Suprapubic skin (tissue), 4 donors: ENCODE results near the gene GNS. TPM values are rescaled to one million over a fixed set of nuclear protein-coding genes. Genes with fewer than 3 reads are reported as not detected.

Experiments
- DNase-seq, 2 donors: peaks; one replicate each; pipeline ENCODE4 v3.0.0-alpha.2; 2019; ENCODE audit warnings: low spot score in 2 of 2
- H3K27ac ChIP-seq: fragments of 200-600 bp; sonication (generic); one replicate; pipeline ENCODE4 v1.5.1; 2019
- H3K27me3 ChIP-seq: fragments of 200-600 bp; sonication (generic); one replicate; pipeline ENCODE4 v1.5.1; 2019
- H3K36me3 ChIP-seq: fragments of 200-600 bp; sonication (generic); one replicate; pipeline ENCODE4 v1.5.1; 2019
- H3K4me1 ChIP-seq: fragments of 200-600 bp; sonication (generic); one replicate; pipeline ENCODE4 v1.5.1; 2019
- H3K4me3 ChIP-seq: fragments of 200-600 bp; sonication (generic); one replicate; pipeline ENCODE4 v1.5.1; 2019; ENCODE audit warnings: mild to moderate bottlenecking
- H3K9me3 ChIP-seq: fragments of 200-600 bp; sonication (generic); one replicate; pipeline ENCODE4 v1.5.1; 2019
- CTCF ChIP-seq, 2 donors: fragments of 200-600 bp in 1 of 2; fragments of 450-650 bp in 1 of 2; sonication (generic) in 1 of 2; IDR thresholded peaks; one replicate each; pipeline ENCODE4 v1.5.1; 2016 to 2019; ENCODE audit warnings: antibody characterized with exemption in 2 of 2, mild to moderate bottlenecking in 1 of 2, moderate library complexity in 1 of 2
- EP300 ChIP-seq: sonication (generic); formaldehyde crosslinking; IDR thresholded peaks from one replicate; pipeline ENCODE4 v1.6.1; 2017; ENCODE audit warnings: antibody characterized with exemption
- POLR2A ChIP-seq, 2 donors: fragments of 450-650 bp; IDR thresholded peaks; one replicate each; pipeline ENCODE4 v1.6.1; 2017; ENCODE audit warnings: antibody characterized with exemption in 2 of 2, mild to moderate bottlenecking in 2 of 2, moderate library complexity in 2 of 2
- POLR2AphosphoS5 ChIP-seq, 3 donors: sonication (generic); formaldehyde crosslinking; IDR thresholded peaks; one replicate each; pipeline ENCODE4 v1.6.1; 2017; ENCODE audit warnings: antibody characterized with exemption in 3 of 3
- WGBS: methylation state at CpG from one replicate; pipeline ENCODE4 v1.1.5; 2018; 5-methylcytosine and 5-hydroxymethylcytosine counted together
- total RNA-seq, 4 donors: library from RNA; depleted of rRNA; stranded (reverse); fragments of >200 nt; gene quantifications; one replicate each; pipeline ENCODE4 v1.1.0, GENCODE V29; 2016

GNS gene
- total RNA-seq, 4 donors from 2014 or later = 46.7 to 56.7 (median 49.6) TPM

GRCh38 chr12:64745980-64746379 lies 13.2 kb downstream of the GNS start:
- no peak overlapping the region for H3K4me3 ChIP-seq
- no peaks in the 10 kb centered on the region for H3K9me3 ChIP-seq
- no peak overlapping the region for H3K27ac ChIP-seq
- DNase-seq = no peak
- TF ChIP-seq CTCF (IDR thresholded peaks at IDR 0.05) = no peak
- no peak for TF ChIP-seq POLR2AphosphoS5 (IDR thresholded peaks at IDR 0.05)
- no peak for TF ChIP-seq EP300
- no peak for TF ChIP-seq POLR2A (IDR thresholded peaks at IDR 0.05)
- peaks cover 66% of the 10 kb centered on the region for H3K36me3 ChIP-seq
- 80% methylated on average over 2 of the region's 2 CpGs for WGBS
- H3K4me1 ChIP-seq = peaks cover 16% of the 10 kb centered on the region
- H3K27me3 ChIP-seq = no peaks in the 10 kb centered on the region

GRCh38 chr12:64745259-64745807 lies 13.9 kb downstream of the GNS start:
- WGBS = 92% methylated on average over 7 of the region's 7 CpGs
- Histone ChIP-seq H3K4me3 (no peak overlapping the region), H3K9me3 (no peaks in the 10 kb centered on the region), H3K36me3 (peaks cover 64% of the 10 kb centered on the region), H3K27ac (no peak overlapping the region), H3K4me1 (peaks cover 16% of the 10 kb centered on the region), H3K27me3 (no peaks in the 10 kb centered on the region)
- no peak for DNase-seq
- TF ChIP-seq POLR2AphosphoS5 (IDR thresholded peaks at IDR 0.05) (no peak), POLR2A (IDR thresholded peaks at IDR 0.05) (no peak), EP300 (no peak), CTCF (IDR thresholded peaks at IDR 0.05) (no peak)

- no peak for DNase-seq
- Histone ChIP-seq H3K9me3 (no peaks in the 10 kb centered on the region), H3K36me3 (peaks cover 65% of the 10 kb centered on the region), H3K4me1 (peaks cover 16% of the 10 kb centered on the region), H3K4me3 (no peak overlapping the region), H3K27me3 (no peaks in the 10 kb centered on the region), H3K27ac (no peak overlapping the region)
- no peak for TF ChIP-seq EP300
- TF ChIP-seq CTCF (IDR thresholded peaks at IDR 0.05) = no peak
- no peak for TF ChIP-seq POLR2AphosphoS5 (IDR thresholded peaks at IDR 0.05)
- TF ChIP-seq POLR2A (IDR thresholded peaks at IDR 0.05) = no peak
- WGBS = 62% methylated on average over 5 of the region's 5 CpGs
Measured at GRCh38 chr12:64744422-64745258, 14.6 kb downstream of the GNS start.

GRCh38 chr12:64743206-64743605 lies 16.0 kb downstream of the GNS start:
- no peak for TF ChIP-seq POLR2AphosphoS5 (IDR thresholded peaks at IDR 0.05)
- TF ChIP-seq EP300 = no peak
- TF ChIP-seq POLR2A (IDR thresholded peaks at IDR 0.05) = no peak
- TF ChIP-seq CTCF (IDR thresholded peaks at IDR 0.05) = no peak
- Histone ChIP-seq H3K27ac (no peak overlapping the region), H3K36me3 (peaks cover 79% of the 10 kb centered on the region), H3K9me3 (no peaks in the 10 kb centered on the region), H3K4me3 (no peak overlapping the region), H3K4me1 (peaks cover 16% of the 10 kb centered on the region), H3K27me3 (no peaks in the 10 kb centered on the region)
- 94% methylated on average over 3 of the region's 3 CpGs for WGBS
- DNase-seq = no peak

GRCh38 chr12:64742416-64742815 lies 16.8 kb downstream of the GNS start:
- Histone ChIP-seq H3K27ac (no peak overlapping the region), H3K4me3 (no peak overlapping the region), H3K27me3 (no peaks in the 10 kb centered on the region), H3K4me1 (peaks cover 18% of the 10 kb centered on the region), H3K9me3 (no peaks in the 10 kb centered on the region), H3K36me3 (peaks cover 83% of the 10 kb centered on the region)
- 87% methylated on average over 3 of the region's 3 CpGs for WGBS
- TF ChIP-seq CTCF (IDR thresholded peaks at IDR 0.05) (no peak), POLR2AphosphoS5 (IDR thresholded peaks at IDR 0.05) (no peak), EP300 (no peak), POLR2A (IDR thresholded peaks at IDR 0.05) (no peak)
- DNase-seq = no peak
